Psoas muscle (tissue), 8 donors: ENCODE measurements around the gene N4BP3. TPM values are rescaled to one million over a fixed set of nuclear protein-coding genes. Genes with fewer than 3 reads are reported as not detected.
"Not testable (repeated sequence)": the region's sequence is repeated elsewhere in the genome, so short reads cannot be mapped to it uniquely, and the experiment has no call there.

Source experiments
- ATAC-seq, 4 donors: fragments of 200-7000 bp; cut with Tn5 transposase; one replicate each; pipeline ENCODE4 v1.9.1; 2020; ENCODE audit warnings: moderate library complexity in 3 of 4, mild to moderate bottlenecking in 2 of 4
- DNase-seq, 2 donors: peaks; one replicate each; pipeline ENCODE4 v3.0.0-alpha.2; 2020
- H3K27ac ChIP-seq: fragments of 200-600 bp; one replicate; pipeline ENCODE4 v1.8.0; 2022
- H3K27me3 ChIP-seq, 3 donors: fragments of 200-600 bp in 1 of 3; one replicate each; pipeline versions ENCODE4 v1.6.1 to v1.8.0; 2013 to 2022; ENCODE audit warnings: low read length in 2 of 3, mild to moderate bottlenecking in 2 of 3, moderate library complexity in 1 of 3; ENCODE audit not compliant: insufficient read depth in 3 of 3
- H3K36me3 ChIP-seq, 2 donors: fragments of 200-600 bp in 1 of 2; one replicate each; pipeline versions ENCODE4 v1.6.1 to v1.8.0; 2013 to 2022; ENCODE audit warnings: low read depth in 1 of 2, mild to moderate bottlenecking in 1 of 2, moderate library complexity in 1 of 2; ENCODE audit not compliant: insufficient read depth in 1 of 2
- H3K4me1 ChIP-seq: fragments of 200-600 bp; one replicate; pipeline ENCODE4 v1.8.0; 2022
- H3K4me3 ChIP-seq: fragments of 200-600 bp; one replicate; pipeline ENCODE4 v1.8.0; 2022; ENCODE audit warnings: mild to moderate bottlenecking
- H3K9me3 ChIP-seq: fragments of 200-600 bp; one replicate; pipeline ENCODE4 v1.8.0; 2022
- CTCF ChIP-seq: fragments of 200-600 bp; IDR thresholded peaks from one replicate; pipeline ENCODE4 v1.8.0; 2022; ENCODE audit warnings: antibody characterized with exemption
- WGBS, 3 donors: extraction: QIAGEN DNeasy Blood & Tissue Kit; methylation state at CpG; one replicate each; pipeline versions ENCODE4 v1.1.6 to v1.1.7; 2013; 5-methylcytosine and 5-hydroxymethylcytosine counted together
- intact Hi-C, 2 donors: fragments of 100-400 bp; cut with DNase I; formaldehyde crosslinking; loops; one replicate each; pipeline versions ENCODE4 v1.11.0 to v1.14.2; 2022
- polyA plus RNA-seq, 3 donors: library from polyadenylated mRNA; stranded (reverse); fragments of 200-250 nt; gene quantifications; one replicate each; pipeline ENCODE4 v1.2.3, GENCODE V29; 2013
- total RNA-seq, 4 donors: library from RNA; stranded (reverse); fragmentation: NEBNext Ultra II Directional in 2 of 4; extraction: Animal tissue kit (Norgen Biotek cat#: 25700) in 2 of 4; gene quantifications; one replicate each; pipeline versions ENCODE4 v1.2.1 to v1.2.4, GENCODE V29; 2021 to 2023
- donor health status: healthy with polysubstance abuse.
- donor health status: DM: no; HTN: no; CAD: no; lungs with moderate emphysema.
- donor health status: Bipolar disorder and iron deficiency.
- donor health status: healthy.
- donor health status: DM: yes; HTN: yes; CAD: no.
- donor health status: DM: no; HTN: no; CAD: no.
- donor health status: DM: no; HTN: no; CAD: no.
- donor health status: DM: yes; HTN: yes; CAD: no.

N4BP3 gene
- total and polyA plus RNA-seq, 7 donors, result 1.6 to 4.0 (median 2.9) TPM

GRCh38 chr5:178071108-178071507 is 42.2 kb upstream of the N4BP3 start:
- 79 to 91% (median 84%) methylated on average over 4 of the region's 4 CpGs for WGBS, 3 donors
- Histone ChIP-seq H3K4me1 (no peaks in the 10 kb centered on the region), H3K27ac (no peak overlapping the region), H3K9me3 (no peaks in the 10 kb centered on the region), H3K4me3 (no peak overlapping the region), H3K27me3 (peaks cover 0 to 26% (median 2%) of the 10 kb centered on the region in 3 donors), H3K36me3 (no peaks in the 10 kb centered on the region)
- ATAC-seq (no peak), DNase-seq (no peak)
- intact Hi-C loops, result no loop called here
- TF ChIP-seq CTCF, result no peak

- TF ChIP-seq CTCF, result no peak
- Histone ChIP-seq H3K27me3 (peaks cover 0 to 26% (median 2%) of the 10 kb centered on the region in 3 donors), H3K36me3 (no peaks in the 10 kb centered on the region), H3K27ac (no peak overlapping the region), H3K4me3 (no peak overlapping the region), H3K4me1 (no peaks in the 10 kb centered on the region), H3K9me3 (no peaks in the 10 kb centered on the region)
- WGBS, 3 donors, result 80 to 92% (median 91%) methylated on average over 10 of the region's 10 CpGs
- no peak for DNase-seq
- intact Hi-C loops, result no loop called here
- ATAC-seq, result no peak
Observed at GRCh38 chr5:178072749-178073148, 40.6 kb upstream of the N4BP3 start.

GRCh38 chr5:178074266-178074952 is 38.9 kb upstream of the N4BP3 start:
- no peaks in the 10 kb centered on the region for H3K9me3 ChIP-seq
- H3K36me3 ChIP-seq, result no peaks in the 10 kb centered on the region
- peaks cover 0 to 26% (median 2%) of the 10 kb centered on the region in 3 donors for H3K27me3 ChIP-seq
- H3K27ac ChIP-seq, result no peak overlapping the region
- DNase-seq, result no peak
- no peak for ATAC-seq
- intact Hi-C loops, result no loop called here
- no peaks in the 10 kb centered on the region for H3K4me1 ChIP-seq
- 16 to 28% (median 23%) methylated on average over 14 of the region's 14 CpGs for WGBS, 3 donors
- TF ChIP-seq CTCF, result no peak
- no peak overlapping the region for H3K4me3 ChIP-seq

- not testable (repeated sequence) for H3K27ac ChIP-seq, H3K36me3 ChIP-seq, ATAC-seq, H3K4me3 ChIP-seq, H3K4me1 ChIP-seq, H3K9me3 ChIP-seq, DNase-seq
- H3K27me3 ChIP-seq, result peaks cover 0 to 26% (median 0%) of the 10 kb centered on the region in 3 donors
- intact Hi-C loops, result loop anchor here (1.0 to 5.0 kb wide), 4 partner anchors 40 to 88 kb away; no protein-coding TSS in a partner anchor
- 91 to 96% (median 94%) methylated on average over 4 of the region's 4 CpGs for WGBS, 3 donors
Observed at GRCh38 chr5:178076965-178077364, 36.4 kb upstream of the N4BP3 start.

- no peaks in the 10 kb centered on the region for H3K36me3 ChIP-seq
- intact Hi-C loops, result loop anchor here (2.0 to 5.0 kb wide), 2 partner anchors 40 to 87 kb away; no protein-coding TSS in a partner anchor
Observed at GRCh38 chr5:178077751-178078150, 35.6 kb upstream of the N4BP3 start.

More at GRCh38 chr5:178077751-178078150, 35.6 kb upstream of the N4BP3 start:
- Histone ChIP-seq H3K4me3 (no peak overlapping the region), H3K9me3 (no peaks in the 10 kb centered on the region), H3K4me1 (no peaks in the 10 kb centered on the region), H3K27me3 (peaks cover 0 to 26% (median 0%) of the 10 kb centered on the region in 3 donors), H3K27ac (no peak overlapping the region)
- TF ChIP-seq CTCF, result no peak
- no peak for ATAC-seq
- 60 to 77% (median 77%) methylated on average over 5 of the region's 5 CpGs for WGBS, 3 donors
- DNase-seq, result no peak
